Right lung (tissue), 5 donors: ENCODE results near the gene CFAP46. TPM values are rescaled to one million over a fixed set of nuclear protein-coding genes. Genes with fewer than 3 reads are reported as not detected.
"Not testable (repeated sequence)": the region's sequence is repeated elsewhere in the genome, so short reads cannot be mapped to it uniquely, and the experiment has no call there.

Experiments used
- DNase-seq, 2 donors: peaks; one replicate each; pipeline ENCODE4 v3.0.0-alpha.2; 2013
- polyA plus RNA-seq, 5 donors: library from polyadenylated mRNA; unstranded; fragments of 120-200 nt; gene quantifications; one replicate each; pipeline versions ENCODE4 v1.2.1 to v1.2.3, GENCODE V29; 2013; ENCODE audit warnings: inconsistent platforms in 1 of 5, low replicate concordance in 1 of 5; ENCODE audit not compliant: insufficient read length in 5 of 5, insufficient read depth in 1 of 5

Gene CFAP46
- polyA plus RNA-seq, 5 donors = 2.3 to 5.2 (median 3.8) TPM

GRCh38 chr10:132928261-132928660 is 14.1 kb downstream of the CFAP46 start:
- no peak for DNase-seq

- no peak for DNase-seq
These were observed 14.5 kb downstream of the CFAP46 start for GRCh38 chr10:132927824-132928223.

GRCh38 chr10:132926777-132927650 is 15.4 kb downstream of the CFAP46 start:
- no peak for DNase-seq

- no peak for DNase-seq
These were observed 16.3 kb downstream of the CFAP46 start for GRCh38 chr10:132926070-132926469.

- no peak for DNase-seq
These were observed 16.8 kb downstream of the CFAP46 start for GRCh38 chr10:132925614-132926013.

GRCh38 chr10:132925071-132925561 is 17.3 kb downstream of the CFAP46 start:
- DNase-seq = no peak

GRCh38 chr10:132924046-132924952 is 18.1 kb downstream of the CFAP46 start:
- DNase-seq = no peak

GRCh38 chr10:132923384-132923783 is 19.0 kb downstream of the CFAP46 start:
- not testable (repeated sequence) for DNase-seq

- DNase-seq = no peak
These were observed 19.5 kb downstream of the CFAP46 start for GRCh38 chr10:132922872-132923271.

GRCh38 chr10:132921818-132922807 is 20.3 kb downstream of the CFAP46 start:
- no peak for DNase-seq

- DNase-seq = no peak
These were observed 21.3 kb downstream of the CFAP46 start for GRCh38 chr10:132921086-132921485.

- no peak for DNase-seq
These were observed 22.1 kb downstream of the CFAP46 start for GRCh38 chr10:132920101-132920925.

- no peak for DNase-seq
These were observed 22.8 kb downstream of the CFAP46 start for GRCh38 chr10:132919374-132920100.

GRCh38 chr10:132918617-132919373 is 23.6 kb downstream of the CFAP46 start:
- DNase-seq = no peak

GRCh38 chr10:132918264-132918616 is 24.1 kb downstream of the CFAP46 start:
- DNase-seq = no peak

GRCh38 chr10:132916956-132917666 is 25.3 kb downstream of the CFAP46 start:
- no peak for DNase-seq

- DNase-seq = no peak
These were observed 25.9 kb downstream of the CFAP46 start for GRCh38 chr10:132916421-132916841.

- DNase-seq = no peak
These were observed 27.0 kb downstream of the CFAP46 start for GRCh38 chr10:132915411-132915810.
